RPMI7951 (cell line): ENCODE results near the gene HSP90B1. TPM values are rescaled to one million over a fixed set of nuclear protein-coding genes. Genes with fewer than 3 reads are reported as not detected.

ENCODE experiments used
- DNase-seq: peaks from one replicate; pipeline ENCODE4 v3.0.0-alpha.2; 2012; ENCODE audit warnings: low read depth
- total RNA-seq: library from RNA; depleted of rRNA; stranded (reverse); fragments of >200 nt; shearing (Covaris generic); gene quantifications from 2 replicates; pipeline ENCODE4 v1.2.3, GENCODE V29; 2014; rRNA removed

HSP90B1 gene
- 597 and 713 TPM in 2 replicates for total RNA-seq

GRCh38 chr12:103930034-103930786 lies at the start of gene HSP90B1:
TSS of gene HSP90B1 (plus strand) at chr12:103930410. CDS start at chr12:103930516, 106 bp downstream.
- peak; percentile 99 for DNase-seq

GRCh38 chr12:103881261-103881660 lies 48.9 kb upstream of the HSP90B1 start:
- DNase-seq: no peak

- DNase-seq: no peak
Measured at GRCh38 chr12:103882861-103883596, 47.2 kb upstream of the HSP90B1 start.

- no peak for DNase-seq
Measured at GRCh38 chr12:103883908-103884307, 46.3 kb upstream of the HSP90B1 start.

- DNase-seq: peak; percentile 37
Measured at GRCh38 chr12:103884316-103884715, 45.9 kb upstream of the HSP90B1 start.

- no peak for DNase-seq
Measured at GRCh38 chr12:103886195-103886797, 43.9 kb upstream of the HSP90B1 start.

GRCh38 chr12:103887738-103888137 lies 42.5 kb upstream of the HSP90B1 start:
- no peak for DNase-seq

GRCh38 chr12:103897316-103897715 lies 32.9 kb upstream of the HSP90B1 start:
- no peak for DNase-seq

- DNase-seq: no peak
Measured at GRCh38 chr12:103901518-103902173, 28.6 kb upstream of the HSP90B1 start.

- no peak for DNase-seq
Measured at GRCh38 chr12:103903993-103904392, 26.2 kb upstream of the HSP90B1 start.

- DNase-seq: no peak
Measured at GRCh38 chr12:103905730-103906349, 24.4 kb upstream of the HSP90B1 start.

- DNase-seq: no peak
Measured at GRCh38 chr12:103908246-103908541, 22.0 kb upstream of the HSP90B1 start.

- DNase-seq: no peak
Measured at GRCh38 chr12:103908877-103909276, 21.3 kb upstream of the HSP90B1 start.

GRCh38 chr12:103909811-103910210 lies 20.4 kb upstream of the HSP90B1 start:
- no peak for DNase-seq

- no peak for DNase-seq
Measured at GRCh38 chr12:103912069-103912468, 18.1 kb upstream of the HSP90B1 start.

- DNase-seq: no peak
Measured at GRCh38 chr12:103913100-103913499, 17.1 kb upstream of the HSP90B1 start.

- no peak for DNase-seq
Measured at GRCh38 chr12:103915306-103915705, 14.9 kb upstream of the HSP90B1 start.

GRCh38 chr12:103917873-103918272 lies 12.3 kb upstream of the HSP90B1 start:
- DNase-seq: no peak

GRCh38 chr12:103924761-103925641 lies 5.2 kb upstream of the HSP90B1 start:
- peak; percentile 85 for DNase-seq

GRCh38 chr12:103928682-103929045 lies 1.5 kb upstream of the HSP90B1 start:
- DNase-seq: no peak
